ENCODE measurements around the gene PRRX1.

PRRX1 gene

DNA sequence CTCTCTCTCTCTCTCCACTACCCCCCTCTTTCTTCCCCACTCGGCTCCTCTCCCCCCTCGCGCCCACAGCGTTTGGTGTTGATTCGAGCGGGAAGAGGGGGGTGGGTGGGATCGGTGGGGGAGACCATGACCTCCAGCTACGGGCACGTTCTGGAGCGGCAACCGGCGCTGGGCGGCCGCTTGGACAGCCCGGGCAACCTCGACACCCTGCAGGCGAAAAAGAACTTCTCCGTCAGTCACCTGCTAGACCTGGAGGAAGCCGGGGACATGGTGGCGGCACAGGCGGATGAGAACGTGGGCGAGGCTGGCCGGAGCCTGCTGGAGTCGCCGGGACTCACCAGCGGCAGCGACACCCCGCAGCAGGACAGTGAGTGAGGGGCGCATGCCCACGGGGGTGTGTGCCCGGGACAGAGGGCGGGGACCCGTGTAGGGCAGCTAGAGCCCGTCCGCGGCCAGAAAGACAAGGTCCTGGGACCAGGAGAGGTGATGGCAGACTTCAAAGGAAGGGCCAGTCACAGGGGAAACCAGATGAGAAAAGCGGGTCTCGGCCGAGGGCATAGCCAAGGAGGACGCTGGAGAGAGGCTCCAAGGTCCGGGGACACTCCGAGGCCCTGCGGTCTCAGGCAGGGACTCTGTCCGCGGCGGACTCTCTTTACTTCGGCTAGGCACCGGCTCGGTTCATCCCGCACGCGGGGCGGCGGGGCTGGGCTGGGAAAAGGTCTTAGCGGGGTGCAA is at the start of gene PRRX1:
Gene PRRX1 (plus strand): TSS at position 39 of the 735 bp plus-strand sequence. CDS start 88 bp downstream, at position 127.
- intact Hi-C loops (cut with DNase I), result loop anchor here (10.0 kb wide), 1 partner anchor 79 kb away; no protein-coding TSS in a partner anchor
- DNase-seq, result peak in 6 of 10 donors; percentile 13 to 87 (median 52)

- intact Hi-C loops (cut with DNase I), result no loop called here
- no peak for DNase-seq
Measured at GRCh38 chr1:170617591-170618330, 46.2 kb upstream of the PRRX1 start.

GRCh38 chr1:170618421-170618820 is 45.5 kb upstream of the PRRX1 start:
- intact Hi-C loops (cut with DNase I), result no loop called here

GRCh38 chr1:170619241-170620028 is 44.5 kb upstream of the PRRX1 start:
- intact Hi-C loops (cut with DNase I), result no loop called here
- DNase-seq, result peak in 5 of 10 donors; percentile 17 to 83 (median 29)

More at GRCh38 chr1:170618421-170618820, 45.5 kb upstream of the PRRX1 start:
- no peak for DNase-seq

DNA sequence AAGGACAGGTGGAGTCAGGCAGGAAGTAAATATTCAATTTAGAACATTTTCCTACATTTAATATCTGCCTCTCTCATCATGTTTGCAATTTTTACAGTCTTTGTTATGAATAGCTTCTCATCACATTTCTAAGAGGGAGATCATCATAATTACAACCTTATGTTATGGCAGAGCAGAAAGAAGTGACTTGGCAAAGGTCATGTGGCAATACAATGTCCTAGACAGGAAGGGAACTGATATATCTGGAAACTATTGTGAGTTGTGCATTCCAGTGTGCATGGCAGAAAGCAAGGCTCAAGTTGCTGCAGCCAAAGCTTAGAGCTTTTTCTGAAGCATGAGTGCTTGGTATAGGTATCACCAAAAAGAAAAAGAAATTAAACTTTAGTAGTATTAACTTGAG is 43.8 kb upstream of the PRRX1 start:
- intact Hi-C loops (cut with DNase I), result no loop called here
- no peak for DNase-seq

- DNase-seq, result no peak
- intact Hi-C loops (cut with DNase I), result no loop called here
Measured at GRCh38 chr1:170623171-170623570, 40.8 kb upstream of the PRRX1 start.

DNA sequence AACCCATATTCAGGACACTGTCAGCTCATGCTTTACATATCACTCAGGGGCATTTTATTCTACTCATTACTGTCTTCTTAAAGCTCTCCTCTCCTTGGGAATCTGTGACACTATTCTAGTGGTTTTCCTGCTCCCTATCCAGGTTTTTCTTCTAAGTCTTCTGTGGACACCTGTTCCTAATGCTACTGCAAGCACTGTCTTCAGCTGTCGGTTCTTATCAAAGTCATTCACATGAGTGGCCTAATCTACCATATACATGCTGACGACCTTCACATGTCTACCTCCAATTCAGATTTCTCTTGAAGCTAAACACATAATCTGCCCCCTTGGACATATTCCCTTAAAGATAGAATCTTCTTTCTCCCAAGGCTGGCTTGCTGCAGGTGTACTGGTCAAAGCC is 39.8 kb upstream of the PRRX1 start:
- DNase-seq, result no peak
- intact Hi-C loops (cut with DNase I), result no loop called here

- intact Hi-C loops (cut with DNase I), result no loop called here
- peak in 1 of 10 donors; percentile 66 for DNase-seq
Measured at GRCh38 chr1:170630977-170631376, 33.0 kb upstream of the PRRX1 start.

GRCh38 chr1:170634293-170634692 is 29.6 kb upstream of the PRRX1 start:
- no peak for DNase-seq
- intact Hi-C loops (cut with DNase I), result no loop called here

GRCh38 chr1:170634824-170635410 is 29.0 kb upstream of the PRRX1 start:
- intact Hi-C loops (cut with DNase I), result no loop called here
- no peak for DNase-seq

- DNase-seq, result no peak
- intact Hi-C loops (cut with DNase I), result no loop called here
Measured at GRCh38 chr1:170640581-170640980, 23.4 kb upstream of the PRRX1 start.

- DNase-seq, result no peak
- intact Hi-C loops (cut with DNase I), result no loop called here
Measured at GRCh38 chr1:170657275-170657853, 6.6 kb upstream of the PRRX1 start.

DNA sequence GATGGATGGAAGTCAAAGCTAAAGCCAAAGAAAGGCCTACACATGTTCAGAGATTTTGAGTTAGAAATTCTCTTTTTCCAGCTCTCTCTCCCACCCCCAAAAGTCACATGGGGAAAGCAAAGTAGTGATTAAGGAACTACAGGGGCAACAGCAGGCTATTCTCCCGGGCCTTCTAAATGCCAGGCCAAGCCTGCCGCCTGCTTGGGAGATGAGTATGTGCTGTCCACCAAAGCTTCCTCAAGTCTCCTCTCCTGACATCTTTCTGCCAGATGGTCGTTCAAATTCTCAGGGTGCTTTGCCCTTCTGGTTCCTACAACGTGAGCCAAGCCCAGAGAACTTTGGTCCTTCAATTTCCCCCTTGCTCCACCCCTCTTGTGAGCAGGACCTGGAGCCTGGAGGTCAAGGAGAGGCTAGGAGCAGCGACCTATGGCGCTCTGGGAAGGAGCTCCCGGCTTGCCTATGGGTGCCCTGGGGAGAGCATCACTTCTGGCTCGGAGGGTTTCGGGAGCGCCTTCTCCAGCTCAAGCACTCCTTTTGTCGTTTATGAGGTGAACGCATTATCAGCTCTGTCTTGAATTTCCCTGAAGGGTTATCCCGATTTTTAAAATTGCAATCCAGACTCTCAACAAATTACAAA is 4.4 kb upstream of the PRRX1 start:
- DNase-seq, result peak in 1 of 10 donors; percentile 61
- intact Hi-C loops (cut with DNase I), result loop anchor here (10.0 kb wide), 1 partner anchor 75 kb away; no protein-coding TSS in a partner anchor

GRCh38 chr1:170660281-170660713 is 3.6 kb upstream of the PRRX1 start:
- DNase-seq, result peak in 1 of 10 donors; percentile 57
- intact Hi-C loops (cut with DNase I), result loop anchor here (10.0 kb wide), 1 partner anchor 75 kb away; no protein-coding TSS in a partner anchor

GRCh38 chr1:170660871-170661645 is 2.9 kb upstream of the PRRX1 start:
- intact Hi-C loops (cut with DNase I), result loop anchor here (10.0 kb wide), 1 partner anchor 76 kb away; no protein-coding TSS in a partner anchor
- peak in 2 of 10 donors; percentile 80 to 86 for DNase-seq

DNA sequence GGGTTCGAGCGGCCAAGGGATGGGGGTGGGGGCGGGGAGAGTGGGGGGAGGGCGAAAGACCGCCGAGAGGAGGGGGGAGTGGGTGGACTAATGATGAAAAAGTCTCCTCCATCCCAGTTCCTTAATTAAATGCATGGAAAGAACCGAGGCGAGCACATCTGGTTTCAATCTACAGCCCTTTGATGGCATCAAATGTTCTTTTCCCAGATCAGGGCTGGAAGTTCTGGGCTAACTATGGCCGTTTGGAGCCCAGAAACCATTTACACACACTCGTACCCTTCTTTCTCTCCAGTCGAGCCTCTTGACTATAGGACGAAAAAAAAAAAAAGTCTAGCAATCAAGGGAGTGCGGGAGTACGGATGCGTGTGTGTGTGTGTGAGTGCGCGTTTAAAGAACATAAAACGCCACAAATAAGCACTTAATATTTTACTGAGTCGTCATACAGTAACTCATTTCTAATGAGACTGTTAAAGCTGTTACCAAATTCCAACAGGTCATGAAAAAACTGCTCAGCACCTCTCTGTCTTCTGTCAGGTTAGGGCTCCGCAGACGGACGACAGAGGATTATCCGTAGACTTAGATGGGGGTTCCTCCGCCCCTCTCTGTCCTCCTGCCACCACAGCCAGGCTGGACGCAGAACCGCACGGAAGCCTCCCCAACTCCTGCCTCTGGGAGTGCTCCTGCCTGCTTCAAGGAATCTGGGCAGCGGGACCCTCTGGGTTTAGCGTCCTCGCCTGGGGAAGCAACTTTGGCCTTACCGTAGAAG is 2.1 kb upstream of the PRRX1 start:
- peak in 3 of 10 donors; percentile 35 to 86 (median 75) for DNase-seq
- intact Hi-C loops (cut with DNase I), result loop anchor here (10.0 kb wide), 1 partner anchor 77 kb away; no protein-coding TSS in a partner anchor

- no peak for DNase-seq
- intact Hi-C loops (cut with DNase I), result loop anchor here (10.0 kb wide), 1 partner anchor 78 kb away; no protein-coding TSS in a partner anchor
Measured at GRCh38 chr1:170662561-170663403, 1.1 kb upstream of the PRRX1 start.

Data from posterior cingulate gyrus (tissue), 11 donors.